Body of pancreas (tissue), 4 donors: ENCODE data around the gene MAST4. TPM values are rescaled to one million over a fixed set of nuclear protein-coding genes. Genes with fewer than 3 reads are reported as not detected.

ENCODE experiments used
- ATAC-seq: fragments of 150-250 bp; one replicate; pipeline ENCODE4 v1.9.1; 2016
- DNase-seq, 4 donors: peaks; one replicate each; pipeline ENCODE4 v3.0.0-alpha.2; 2019
- H3K27ac ChIP-seq, 4 donors: fragments of 200-600 bp; sonication (generic); 1 replicate in 3 of 4; 2 replicates in 1 of 4; pipeline versions ENCODE4 v1.5.1 to v1.6.1; 2016 to 2019; ENCODE audit warnings: mild to moderate bottlenecking in 1 of 4, mixed read lengths in 1 of 4, moderate library complexity in 1 of 4
- H3K27me3 ChIP-seq, 2 donors: fragments of 200-600 bp; sonication (generic); one replicate each; pipeline ENCODE4 v1.6.0; 2016; ENCODE audit warnings: mild to moderate bottlenecking in 1 of 2
- H3K36me3 ChIP-seq, 2 donors: fragments of 200-600 bp; sonication (generic); replicated peaks in 1 of 2; 2 replicates each; pipeline ENCODE4 v1.5.1; 2016; ENCODE audit warnings: low read depth in 2 of 2; ENCODE audit not compliant: insufficient read depth in 1 of 2
- H3K4me1 ChIP-seq: fragments of 200-600 bp; sonication (generic); one replicate; pipeline ENCODE4 v1.6.0; 2016
- H3K4me3 ChIP-seq, 2 donors: fragments of 200-600 bp; sonication (generic); 1 replicate in 1 of 2; 2 replicates in 1 of 2; pipeline ENCODE4 v1.5.1; 2016 to 2019
- H3K9me3 ChIP-seq, 3 donors: fragments of 200-600 bp; sonication (generic); 1 replicate in 2 of 3; 2 replicates in 1 of 3; pipeline ENCODE4 v1.5.1; 2016
- POLR2A ChIP-seq, 3 donors: fragments of 450-650 bp; IDR thresholded peaks; one replicate each; pipeline ENCODE4 v1.6.1; 2016; ENCODE audit warnings: antibody characterized with exemption in 3 of 3, mild to moderate bottlenecking in 2 of 3
- WGBS, 2 donors: methylation state at CpG; one replicate each; pipeline ENCODE4 v1.1.5; 2017; 5-methylcytosine and 5-hydroxymethylcytosine counted together
- intact Hi-C: fragments of 100-400 bp; cut with DNase I; formaldehyde crosslinking; loops from one replicate; pipeline ENCODE4 v1.15.1; 2023
- total RNA-seq, 2 donors: library from RNA; depleted of rRNA; stranded (reverse); fragments of >200 nt; gene quantifications; one replicate each; pipeline ENCODE4 v1.1.0, GENCODE V29; 2016
- TF ChIP-seq, protein P1 (sequence below), 7 experiments: fragments of 450-650 bp in 4 of 7; fragments of 200-600 bp in 3 of 7; sonication (generic) in 3 of 7; IDR thresholded peaks; one replicate each; pipeline ENCODE4 v1.5.1; 2016 to 2019; ENCODE audit warnings: antibody characterized with exemption in 7 of 7

The MAST4 gene
- total RNA-seq, 2 donors from 2014 or later: 17.9 to 29.7 TPM

DNA sequence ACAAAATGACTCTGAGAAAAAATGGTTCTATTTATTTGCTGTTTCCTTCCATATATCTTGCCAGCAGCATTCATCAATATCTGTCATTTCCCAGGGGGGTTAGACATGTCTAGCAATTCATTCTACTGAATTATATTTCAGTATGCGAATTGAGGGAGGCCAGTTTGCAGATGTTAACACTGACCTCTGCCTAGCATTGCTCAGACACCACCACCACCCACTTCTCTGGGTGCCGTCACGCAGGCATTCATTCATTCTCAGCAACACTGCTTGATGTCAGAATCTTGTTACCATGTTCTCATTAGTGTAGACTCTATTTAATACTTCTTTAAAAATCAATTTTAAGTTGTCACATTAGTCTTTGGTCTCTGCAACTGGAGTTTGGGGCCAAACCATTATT lies 181.7 kb downstream of the MAST4 start:
- ATAC-seq: no peak
- Histone ChIP-seq H3K9me3 (no peaks in the 10 kb centered on the region), H3K27ac (no peak overlapping the region), H3K4me3 (no peak overlapping the region), H3K27me3 (no peaks in the 10 kb centered on the region), H3K36me3 (no peaks in the 10 kb centered on the region), H3K4me1 (no peaks in the 10 kb centered on the region)
- 43 to 78% methylated on average over 3 of the region's 3 CpGs for WGBS, 2 donors
- intact Hi-C loops: no loop called here
- TF ChIP-seq, protein P1, sequence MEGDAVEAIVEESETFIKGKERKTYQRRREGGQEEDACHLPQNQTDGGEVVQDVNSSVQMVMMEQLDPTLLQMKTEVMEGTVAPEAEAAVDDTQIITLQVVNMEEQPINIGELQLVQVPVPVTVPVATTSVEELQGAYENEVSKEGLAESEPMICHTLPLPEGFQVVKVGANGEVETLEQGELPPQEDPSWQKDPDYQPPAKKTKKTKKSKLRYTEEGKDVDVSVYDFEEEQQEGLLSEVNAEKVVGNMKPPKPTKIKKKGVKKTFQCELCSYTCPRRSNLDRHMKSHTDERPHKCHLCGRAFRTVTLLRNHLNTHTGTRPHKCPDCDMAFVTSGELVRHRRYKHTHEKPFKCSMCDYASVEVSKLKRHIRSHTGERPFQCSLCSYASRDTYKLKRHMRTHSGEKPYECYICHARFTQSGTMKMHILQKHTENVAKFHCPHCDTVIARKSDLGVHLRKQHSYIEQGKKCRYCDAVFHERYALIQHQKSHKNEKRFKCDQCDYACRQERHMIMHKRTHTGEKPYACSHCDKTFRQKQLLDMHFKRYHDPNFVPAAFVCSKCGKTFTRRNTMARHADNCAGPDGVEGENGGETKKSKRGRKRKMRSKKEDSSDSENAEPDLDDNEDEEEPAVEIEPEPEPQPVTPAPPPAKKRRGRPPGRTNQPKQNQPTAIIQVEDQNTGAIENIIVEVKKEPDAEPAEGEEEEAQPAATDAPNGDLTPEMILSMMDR (IDR thresholded peaks at IDR 0.05): no peak
- no peak for TF ChIP-seq POLR2A (IDR thresholded peaks at IDR 0.05)
- DNase-seq: no peak

DNA sequence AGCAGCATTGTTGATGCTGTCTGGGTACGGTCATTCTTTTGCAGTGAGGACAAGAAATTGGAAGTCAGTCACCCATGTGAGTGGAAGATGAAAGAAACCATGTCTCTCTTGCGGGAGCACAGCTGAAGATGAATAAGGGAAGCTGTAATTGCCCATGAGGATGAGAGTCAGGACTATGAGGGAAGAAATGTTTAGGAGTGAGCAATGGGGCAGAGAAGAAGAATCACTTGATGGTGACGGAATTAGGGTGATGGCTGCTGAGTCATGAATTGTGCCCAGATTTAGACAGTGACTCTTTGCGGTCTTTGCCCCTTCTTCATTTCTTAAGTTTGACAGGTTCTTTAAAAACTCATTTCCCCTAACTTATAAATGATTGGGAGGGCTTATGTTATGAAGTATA lies 183.3 kb downstream of the MAST4 start:
- no peak for ATAC-seq

DNA sequence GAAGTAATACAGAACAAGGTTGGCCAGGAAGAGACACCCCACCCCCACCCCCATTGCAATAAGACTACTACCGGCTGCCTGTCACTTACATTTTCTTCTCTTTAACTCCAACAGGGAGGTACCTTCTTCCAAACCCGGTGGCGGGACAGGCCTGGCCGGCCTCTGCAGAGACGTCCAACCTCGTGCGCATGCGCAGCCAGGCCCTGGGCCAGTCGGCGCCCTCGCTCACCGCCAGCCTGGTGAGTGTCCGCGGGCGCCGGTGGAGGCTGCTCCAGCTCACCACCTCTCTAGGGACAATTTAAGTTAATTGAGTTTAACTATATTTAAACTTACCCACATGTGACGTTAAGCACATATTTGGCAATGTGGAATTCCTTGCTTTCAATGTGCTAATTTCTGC lies 192.4 kb downstream of the MAST4 start:
- 88 to 95% methylated on average over 17 of the region's 17 CpGs for WGBS, 2 donors

More for the DNA sequence above, 183.3 kb downstream of the MAST4 start:
- Histone ChIP-seq H3K27ac (no peak overlapping the region), H3K4me3 (no peak overlapping the region), H3K4me1 (no peaks in the 10 kb centered on the region), H3K27me3 (no peaks in the 10 kb centered on the region), H3K9me3 (no peaks in the 10 kb centered on the region), H3K36me3 (no peaks in the 10 kb centered on the region)
- no peak for TF ChIP-seq POLR2A (IDR thresholded peaks at IDR 0.05)
- TF ChIP-seq, protein P1 (IDR thresholded peaks at IDR 0.05): no peak
- WGBS, 2 donors: 89 to 92% methylated on average over 4 of the region's 4 CpGs
- no peak for DNase-seq
- intact Hi-C loops: no loop called here

DNA sequence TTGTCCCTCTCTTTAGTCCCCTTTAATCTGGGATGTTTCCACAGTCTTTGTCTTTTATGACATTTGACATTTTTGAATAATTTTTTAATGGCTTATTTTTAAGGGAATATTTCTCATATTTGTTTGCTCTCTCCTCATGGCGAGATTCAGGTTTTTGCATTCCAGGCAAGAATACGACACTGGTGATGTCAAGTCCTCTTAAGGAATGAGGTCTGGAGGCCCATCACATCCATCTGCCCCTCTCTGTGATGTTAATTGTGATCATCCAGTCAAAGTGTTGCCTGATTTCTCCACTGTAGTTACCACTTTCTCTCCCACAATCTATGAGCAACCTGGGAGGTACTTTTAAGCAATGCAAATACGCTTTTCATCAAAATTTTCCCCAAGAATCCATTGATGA lies 193.2 kb downstream of the MAST4 start:
- ATAC-seq (no peak), DNase-seq (no peak)
- no peaks in the 10 kb centered on the region for H3K4me1 ChIP-seq
- no peaks in the 10 kb centered on the region for H3K36me3 ChIP-seq
- H3K9me3 ChIP-seq: no peaks in the 10 kb centered on the region
- no peaks in the 10 kb centered on the region for H3K27me3 ChIP-seq
- TF ChIP-seq, protein P1 (IDR thresholded peaks at IDR 0.05): no peak
- no peak for TF ChIP-seq POLR2A (IDR thresholded peaks at IDR 0.05)
- 85 to 87% methylated on average over 3 of the region's 3 CpGs for whole genome bisulfite sequencing, 2 donors
- no peak overlapping the region for H3K4me3 ChIP-seq
- intact Hi-C loops: no loop called here
- no peak overlapping the region for H3K27ac ChIP-seq

More for the DNA sequence above, 192.4 kb downstream of the MAST4 start:
- no peaks in the 10 kb centered on the region for H3K27me3 ChIP-seq
- TF ChIP-seq POLR2A (IDR thresholded peaks at IDR 0.05): no peak
- TF ChIP-seq, protein P1 (IDR thresholded peaks at IDR 0.05): no peak
- no peak overlapping the region for H3K4me3 ChIP-seq
- no peaks in the 10 kb centered on the region for H3K36me3 ChIP-seq
- no peaks in the 10 kb centered on the region for H3K4me1 ChIP-seq
- ATAC-seq (no peak), DNase-seq (no peak)
- no peak overlapping the region for H3K27ac ChIP-seq
- intact Hi-C loops: no loop called here
- no peaks in the 10 kb centered on the region for H3K9me3 ChIP-seq

DNA sequence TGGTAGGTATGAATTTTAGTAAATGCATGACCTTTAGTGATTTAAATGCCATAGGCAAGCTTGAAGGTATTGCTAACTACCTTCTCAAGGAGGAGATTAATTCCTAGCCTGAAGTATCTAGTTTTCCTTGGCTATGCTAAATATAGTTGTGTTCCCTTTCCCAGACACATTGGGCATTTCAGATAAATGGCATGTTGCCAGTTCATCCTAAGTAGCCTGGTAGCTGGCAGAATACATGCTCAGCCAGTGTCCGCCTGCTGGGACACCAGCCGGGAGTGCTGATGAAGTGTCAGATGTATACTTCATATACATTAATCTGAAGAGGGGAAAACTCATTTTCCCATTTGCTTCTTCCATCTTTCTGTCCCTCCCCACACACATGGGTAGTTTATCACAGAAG lies 196.9 kb downstream of the MAST4 start:
- Histone ChIP-seq H3K9me3 (no peaks in the 10 kb centered on the region), H3K4me3 (no peak overlapping the region), H3K36me3 (no peaks in the 10 kb centered on the region), H3K4me1 (no peaks in the 10 kb centered on the region), H3K27me3 (no peaks in the 10 kb centered on the region), H3K27ac (no peak overlapping the region)
- TF ChIP-seq, protein P1 (IDR thresholded peaks at IDR 0.05): no peak
- TF ChIP-seq POLR2A (IDR thresholded peaks at IDR 0.05): no peak
- 89 to 92% methylated on average over 2 of the region's 2 CpGs for WGBS, 2 donors
- DNase-seq (no peak), ATAC-seq (no peak)
- intact Hi-C loops: no loop called here
